GM10248 (cell line): ENCODE results near the gene IGF2.
"Not testable (repeated sequence)": the region's sequence is repeated elsewhere in the genome, so short reads cannot be mapped to it uniquely, and the experiment has no call there.

Source experiments
- CTCF ChIA-PET: fragments of 300-600 bp; sonication (Branson Sonifier 250); formaldehyde crosslinking; extraction: SDS; loops from one replicate; lab custom pipeline; 2021; ENCODE audit warnings: antibody characterized with exemption; lab: Yijun Ruan, JAX
- POLR2A ChIA-PET: fragments of 350-650 bp; sonication (Branson Sonifier 250); formaldehyde crosslinking; extraction: SDS; loops from one replicate; lab custom pipeline; 2020; ENCODE audit warnings: antibody characterized with exemption; lab: Yijun Ruan, JAX
- DNase-seq: peaks from one replicate; pipeline ENCODE4 v3.0.0; 2012; ENCODE audit errors: extremely low spot score
- CTCF ChIP-seq: IDR thresholded peaks from 2 replicates; pipeline ENCODE4 v1.5.1; 2012; ENCODE audit warnings: mild to moderate bottlenecking, low read depth; ENCODE audit errors: extremely low read depth, missing control alignments, control extremely low read depth

The IGF2 gene

DNA sequence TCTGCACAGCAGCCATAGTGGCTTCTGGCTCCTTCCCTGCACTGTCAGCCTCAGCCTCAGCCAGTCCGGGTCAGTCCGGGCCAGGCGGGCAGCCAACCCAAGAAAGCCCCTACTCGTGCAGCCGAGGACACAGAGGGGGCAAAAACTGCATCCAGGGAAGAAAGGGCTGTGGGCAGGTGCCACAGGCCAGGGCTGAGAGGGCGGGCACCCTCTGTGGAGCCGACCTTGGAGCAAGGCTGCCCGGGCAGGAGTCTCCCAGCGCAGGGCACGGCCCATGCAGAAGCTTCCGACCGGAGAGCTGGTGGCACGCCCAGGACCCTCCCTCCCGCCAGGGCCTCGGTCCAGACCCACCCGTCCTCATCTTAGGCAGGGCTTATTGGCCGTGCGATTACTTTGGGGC lies 42.9 kb upstream of the IGF2 start:
- no peak for DNase-seq
- CTCF ChIA-PET, result no interaction called here
- no peak for TF ChIP-seq CTCF
- POLR2A ChIA-PET, result no interaction called here

GRCh38 chr11:2180789-2181370 lies 41.7 kb upstream of the IGF2 start:
- CTCF ChIA-PET, result interaction anchor here (1.1 kb wide), 1 partner anchor 30 kb away, joined by 3 read pairs; no protein-coding TSS in a partner anchor
- POLR2A ChIA-PET, result no interaction called here
- DNase-seq, result no peak
- TF ChIP-seq CTCF, result no peak

DNA sequence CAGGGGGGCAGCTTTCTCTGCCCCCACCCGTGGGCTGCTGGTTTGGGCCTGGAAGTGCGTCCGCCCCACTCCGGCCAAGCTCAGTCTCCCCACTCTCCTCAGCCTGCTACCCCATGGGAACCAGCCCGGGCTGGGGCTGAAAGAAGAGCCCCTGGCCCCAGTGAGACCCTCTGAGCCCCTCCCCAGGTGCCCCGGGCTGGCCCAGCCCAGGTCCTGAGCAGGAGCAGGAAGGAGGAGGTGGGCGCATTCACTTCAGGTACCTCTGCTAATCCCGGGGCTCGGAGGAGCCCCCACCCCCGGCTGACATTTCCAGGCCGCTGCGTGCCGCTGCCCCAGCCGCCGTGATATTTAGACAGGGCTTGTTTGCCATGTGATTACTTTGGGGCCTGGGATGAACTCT lies 41.2 kb upstream of the IGF2 start:
- ChIA-PET CTCF (interaction anchor here (1.1 kb wide), 1 partner anchor 29 kb away, joined by 3 read pairs; no protein-coding TSS in a partner anchor), POLR2A (no interaction called here)
- no peak for TF ChIP-seq CTCF
- no peak for DNase-seq

GRCh38 chr11:2179516-2179915 lies 40.3 kb upstream of the IGF2 start:
- POLR2A ChIA-PET, result no interaction called here
- no peak for TF ChIP-seq CTCF
- CTCF ChIA-PET, result interaction anchor here (0.8 to 1.1 kb wide), 3 partner anchors 15 to 241 kb away, joined by 3 read pairs; no protein-coding TSS in a partner anchor
- no peak for DNase-seq

DNA sequence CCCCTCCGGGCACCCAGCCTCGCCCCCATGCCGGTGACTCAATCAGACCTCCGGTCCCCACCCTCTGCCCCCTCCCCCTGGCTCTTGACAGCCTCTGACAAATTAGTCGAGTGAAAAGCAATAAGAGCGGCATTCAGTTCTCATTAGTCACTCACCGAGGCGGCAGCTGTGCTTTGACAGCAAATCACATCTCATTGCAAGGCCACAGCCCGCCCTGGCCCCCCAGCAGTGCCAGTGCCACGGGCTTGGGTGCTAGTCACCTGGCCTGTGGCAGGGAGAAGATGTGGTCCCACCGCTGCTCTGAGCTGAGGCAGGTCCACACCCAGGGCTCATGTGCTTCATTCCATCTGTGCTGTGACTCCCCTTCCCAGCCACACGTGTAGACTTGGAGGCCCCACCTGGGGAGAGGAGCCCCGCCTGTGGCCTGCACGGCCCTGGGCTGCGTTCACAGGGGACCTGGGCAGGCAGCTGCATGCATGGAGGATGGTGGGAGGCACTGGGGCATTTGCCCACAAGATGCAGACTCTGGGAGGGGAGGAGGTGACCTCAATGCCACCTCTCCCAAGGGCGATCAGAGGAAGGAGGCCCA lies 39.8 kb upstream of the IGF2 start:
- ChIA-PET CTCF (interaction anchor here (0.8 kb wide), 2 partner anchors 16 to 242 kb away, joined by 3 read pairs; no protein-coding TSS in a partner anchor), POLR2A (no interaction called here)
- no peak for DNase-seq
- TF ChIP-seq CTCF, result no peak

- POLR2A ChIA-PET, DNase-seq, CTCF ChIA-PET: not testable (repeated sequence)
These were observed 39.0 kb upstream of the IGF2 start for GRCh38 chr11:2178055-2178773.

DNA sequence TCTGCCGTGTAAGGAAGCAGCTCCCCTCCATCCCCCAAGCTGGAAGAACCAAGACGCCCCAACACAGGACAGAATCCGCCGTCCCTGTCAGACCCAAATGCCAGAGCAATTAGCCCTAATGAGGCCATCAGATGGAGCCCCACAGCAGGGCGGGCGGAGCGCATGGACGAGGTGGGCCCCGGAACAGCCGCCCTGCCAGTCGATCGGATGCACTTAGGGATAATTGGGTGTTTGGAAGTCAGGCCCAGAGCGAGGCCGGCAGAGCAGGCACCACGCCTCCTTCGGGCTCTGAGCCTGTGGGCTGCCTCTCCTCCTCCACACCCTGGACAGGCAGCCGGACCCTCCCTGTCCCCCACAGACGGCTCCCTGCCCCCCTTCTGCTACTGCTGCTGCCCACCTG lies 37.9 kb upstream of the IGF2 start:
- ChIA-PET CTCF (no interaction called here), POLR2A (no interaction called here)
- DNase-seq, result no peak
- no peak for TF ChIP-seq CTCF
